HUES48 (cell line): Measurements from ENCODE around the gene MVB12B.

ENCODE experiments used
- H3K27ac ChIP-seq: one replicate; pipeline ENCODE4 v1.7.0; 2013; ENCODE audit warnings: low read depth, low read length, inconsistent platforms
- H3K27me3 ChIP-seq: 2 replicates; pipeline ENCODE4 v1.6.1; 2013; ENCODE audit warnings: mild to moderate bottlenecking, low read length; ENCODE audit not compliant: control insufficient read depth, insufficient read depth
- H3K36me3 ChIP-seq: 2 replicates; pipeline ENCODE4 v1.6.1; 2013; ENCODE audit warnings: low read length; ENCODE audit not compliant: control insufficient read depth, insufficient read depth
- H3K4me1 ChIP-seq: 2 replicates; pipeline ENCODE4 v1.6.1; 2013; ENCODE audit warnings: mild to moderate bottlenecking, low read length; ENCODE audit not compliant: control insufficient read depth, insufficient read depth
- H3K4me3 ChIP-seq: 2 replicates; pipeline ENCODE4 v1.5.1; 2013; ENCODE audit warnings: mild to moderate bottlenecking, low read depth, low read length
- H3K9ac ChIP-seq: 2 replicates; pipeline ENCODE4 v1.6.1; 2013; ENCODE audit warnings: mild to moderate bottlenecking, low read depth, low read length, moderate library complexity
- H3K9me3 ChIP-seq: 2 replicates; pipeline ENCODE4 v1.6.1; 2013; ENCODE audit warnings: low read length; ENCODE audit not compliant: control insufficient read depth, insufficient read depth

MVB12B gene

DNA sequence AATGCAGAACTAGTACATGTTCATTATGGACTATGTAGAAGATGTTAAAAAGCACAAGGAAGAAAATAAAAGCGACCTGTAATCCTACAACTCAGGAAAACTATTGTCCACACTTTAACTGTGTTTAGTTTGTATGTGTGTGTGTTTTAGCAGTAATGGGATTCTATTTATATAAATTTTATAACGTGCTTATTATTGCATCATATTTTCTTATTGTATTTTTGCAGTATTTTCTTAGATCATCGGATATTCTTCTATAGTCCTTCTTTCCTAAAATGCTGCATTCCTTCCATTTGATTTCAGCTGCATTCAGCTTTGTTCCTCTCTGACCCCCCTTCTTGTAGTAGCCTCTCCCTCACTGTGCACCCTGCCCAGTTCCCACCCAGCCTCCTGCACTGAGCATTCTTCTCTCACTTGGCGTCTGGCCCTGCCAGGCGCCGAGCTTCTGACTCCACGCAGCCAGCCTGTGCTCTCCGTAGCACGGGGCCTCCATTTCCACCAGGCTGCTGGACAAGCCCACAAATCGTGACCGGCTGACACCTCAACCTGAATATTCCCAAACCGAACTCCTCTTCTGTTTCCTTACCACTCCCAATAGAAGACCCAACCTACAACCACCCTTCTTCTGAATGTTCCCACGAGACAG lies 39.9 kb downstream of the MVB12B start:
- H3K36me3 ChIP-seq: no peaks in the 10 kb centered on the region

DNA sequence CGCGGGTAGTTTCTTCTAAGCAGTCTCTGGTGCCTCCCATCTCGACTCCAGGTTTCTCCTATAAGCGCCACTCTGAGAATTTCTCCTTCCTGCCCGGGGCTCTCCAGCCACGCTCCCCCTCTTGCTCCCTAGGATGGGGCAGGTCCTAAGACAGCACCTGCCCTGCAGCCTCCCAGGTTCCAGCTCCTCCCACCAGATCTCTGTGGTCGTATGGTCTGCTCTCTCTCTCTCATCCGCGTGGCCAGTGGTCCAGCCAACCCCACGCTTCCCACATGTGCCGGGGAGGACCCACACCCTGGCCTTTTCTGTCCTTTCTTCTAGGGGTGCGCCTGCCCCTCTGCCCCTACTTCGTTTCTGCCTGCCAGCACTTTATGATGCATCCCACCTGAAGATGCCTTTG lies 40.5 kb downstream of the MVB12B start:
- H3K36me3 ChIP-seq: no peaks in the 10 kb centered on the region
- H3K9me3 ChIP-seq: no peaks in the 10 kb centered on the region
- no peak overlapping the region for H3K4me3 ChIP-seq
- H3K9ac ChIP-seq: no peak overlapping the region
- no peaks in the 10 kb centered on the region for H3K27me3 ChIP-seq
- H3K4me1 ChIP-seq: 0 out of 2 replicates have a peak, but pooled peaks cover 8% of the 10 kb centered on the region
- H3K27ac ChIP-seq: no peak overlapping the region

More for the DNA sequence above, 39.9 kb downstream of the MVB12B start:
- Histone ChIP-seq H3K27me3 (no peaks in the 10 kb centered on the region), H3K27ac (no peak overlapping the region), H3K9ac (no peak overlapping the region), H3K9me3 (peaks cover 4% of the 10 kb centered on the region), H3K4me1 (0 out of 2 replicates have a peak, but pooled peaks cover 8% of the 10 kb centered on the region), H3K4me3 (no peak overlapping the region)

DNA sequence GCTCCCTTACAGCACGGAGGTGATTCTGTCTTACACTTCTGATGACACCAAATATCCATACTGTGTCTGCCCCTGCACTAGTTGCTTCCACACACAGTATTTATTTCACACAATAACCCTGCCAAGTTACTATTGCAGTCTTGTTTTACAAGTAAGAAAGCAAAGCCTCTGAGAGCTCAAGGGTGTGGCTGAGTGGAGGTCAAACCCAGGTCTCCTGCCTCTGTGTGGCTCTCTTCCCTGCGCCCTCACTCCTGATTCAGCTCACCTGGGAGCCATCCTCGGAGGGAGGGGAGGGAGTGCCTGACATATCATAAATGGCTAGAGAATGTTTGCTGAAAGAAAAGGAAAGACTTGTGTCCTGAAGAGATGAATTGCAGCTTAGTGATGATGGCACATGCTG lies 41.0 kb downstream of the MVB12B start:
- Histone ChIP-seq H3K27ac (no peak overlapping the region), H3K4me1 (peaks cover 9% of the 10 kb centered on the region; the same call in 1 of the 2 replicates), H3K27me3 (no peaks in the 10 kb centered on the region), H3K4me3 (no peak overlapping the region), H3K9me3 (no peaks in the 10 kb centered on the region), H3K9ac (no peak overlapping the region), H3K36me3 (no peaks in the 10 kb centered on the region)

DNA sequence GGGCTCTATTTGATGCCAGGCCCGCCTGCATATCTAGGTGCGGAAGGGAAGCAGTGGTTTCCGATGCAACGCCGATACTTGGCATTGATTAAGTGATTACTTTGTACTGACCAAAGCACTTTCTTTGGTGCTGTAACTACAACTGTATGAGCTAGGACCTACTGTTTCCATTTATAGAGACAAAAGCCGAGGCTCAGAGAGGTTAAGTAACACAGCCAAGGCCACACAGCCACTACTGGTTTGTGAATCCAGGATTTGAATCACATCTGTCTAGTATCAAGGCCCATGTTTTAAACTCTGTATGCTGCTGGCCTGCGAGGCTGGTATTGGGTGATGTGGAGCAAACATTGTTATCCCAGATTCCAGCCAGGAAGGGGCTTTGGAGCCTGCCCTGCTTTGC lies 41.4 kb downstream of the MVB12B start:
- Histone ChIP-seq H3K9me3 (no peaks in the 10 kb centered on the region), H3K27ac (no peak overlapping the region), H3K4me1 (peaks cover 13% of the 10 kb centered on the region), H3K4me3 (no peak overlapping the region), H3K27me3 (no peaks in the 10 kb centered on the region), H3K36me3 (no peaks in the 10 kb centered on the region), H3K9ac (no peak overlapping the region)

DNA sequence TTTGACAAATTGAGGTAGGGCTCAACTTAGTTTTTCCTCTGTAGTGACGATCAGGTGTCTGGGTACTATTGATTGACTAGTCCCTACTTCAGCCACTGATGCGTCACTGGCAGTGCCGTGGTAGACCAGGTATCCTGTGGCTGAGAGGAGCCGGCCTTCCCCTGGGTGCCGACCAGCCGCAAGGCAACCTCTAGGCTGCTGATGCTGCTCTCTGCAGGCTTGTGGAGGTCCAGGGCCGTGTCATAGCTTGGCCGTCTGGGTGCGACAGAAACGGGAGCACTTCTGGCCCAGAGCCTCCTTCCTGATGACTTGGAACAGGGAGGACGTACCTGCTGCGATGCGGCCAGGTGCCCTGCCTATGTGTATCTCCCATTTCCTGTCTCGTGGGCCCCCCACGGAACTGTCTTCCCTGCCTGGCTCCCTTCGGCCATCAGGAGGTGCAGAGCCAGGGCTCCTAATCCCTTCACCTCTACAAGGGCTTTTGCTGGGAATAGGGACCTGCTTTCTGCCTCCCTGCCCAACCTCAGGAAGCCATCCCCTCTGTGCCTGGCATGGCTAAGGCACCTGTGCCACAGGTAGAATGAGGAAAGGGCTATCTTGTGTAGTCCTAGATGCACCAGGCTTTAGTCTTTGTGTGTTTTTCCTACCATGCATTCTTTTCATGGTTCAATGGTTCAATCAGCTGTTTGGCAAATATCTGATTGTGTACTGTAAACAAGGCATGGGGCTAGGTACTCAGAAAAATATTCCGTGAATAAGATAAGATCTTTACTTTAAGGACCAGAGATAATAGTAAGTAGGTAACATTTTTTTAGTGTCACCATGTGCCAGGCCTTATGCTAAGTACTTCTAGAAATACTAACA lies 44.6 kb downstream of the MVB12B start:
- no peak overlapping the region for H3K9ac ChIP-seq
- no peaks in the 10 kb centered on the region for H3K27me3 ChIP-seq
- no peaks in the 10 kb centered on the region for H3K9me3 ChIP-seq
- no peak overlapping the region for H3K4me3 ChIP-seq
- no peak overlapping the region for H3K27ac ChIP-seq
- no peaks in the 10 kb centered on the region for H3K36me3 ChIP-seq
- H3K4me1 ChIP-seq: peaks cover 32% of the 10 kb centered on the region

DNA sequence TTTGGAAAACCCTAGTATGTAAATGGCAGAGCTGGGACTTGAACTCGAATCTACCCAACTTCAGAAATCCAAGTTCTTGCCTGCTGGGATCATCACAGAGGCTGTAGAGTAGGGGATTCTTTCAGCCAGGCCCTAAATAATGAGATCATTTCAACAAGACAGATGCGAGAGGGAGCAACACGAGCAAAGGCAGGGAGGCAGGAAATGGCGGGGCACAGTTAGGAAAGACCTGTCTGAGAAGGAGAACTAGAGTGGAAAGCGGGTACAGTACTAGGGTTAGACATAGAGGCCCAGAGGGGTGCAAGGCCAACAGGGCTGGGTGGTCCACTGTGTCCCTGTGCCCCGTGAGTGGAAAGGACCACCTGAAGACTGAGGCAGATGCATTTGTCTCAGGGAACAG lies 46.1 kb downstream of the MVB12B start:
- H3K9me3 ChIP-seq: no peaks in the 10 kb centered on the region
- peaks cover 44% of the 10 kb centered on the region for H3K4me1 ChIP-seq
- no peaks in the 10 kb centered on the region for H3K36me3 ChIP-seq
- no peak overlapping the region for H3K9ac ChIP-seq
- no peaks in the 10 kb centered on the region for H3K27me3 ChIP-seq
- peak overlapping the region; percentile 36 for H3K27ac ChIP-seq
- no peak overlapping the region for H3K4me3 ChIP-seq

DNA sequence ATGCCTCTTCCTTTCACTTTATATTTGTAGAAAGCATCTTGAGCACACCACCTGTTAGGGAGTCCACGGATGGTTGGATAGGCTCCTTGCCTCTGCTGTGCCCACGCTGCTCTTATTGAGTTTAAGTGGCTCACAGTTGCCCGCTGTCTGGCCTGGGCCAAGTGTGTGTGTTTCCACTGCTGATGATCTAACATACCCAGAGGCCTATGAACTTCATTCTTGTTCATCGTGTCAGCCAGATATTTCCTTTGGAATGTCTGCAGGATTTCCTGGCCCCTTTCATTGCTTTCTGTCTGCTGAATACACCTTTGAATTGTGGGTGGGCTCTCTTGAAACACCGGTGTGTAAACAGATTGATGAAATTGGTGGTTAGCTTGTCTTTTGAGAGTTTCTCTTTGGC lies 46.6 kb downstream of the MVB12B start:
- Histone ChIP-seq H3K4me3 (no peak overlapping the region), H3K9ac (no peak overlapping the region), H3K27ac (peak overlapping the region; percentile 36), H3K36me3 (no peaks in the 10 kb centered on the region), H3K9me3 (no peaks in the 10 kb centered on the region), H3K27me3 (no peaks in the 10 kb centered on the region), H3K4me1 (peaks cover 44% of the 10 kb centered on the region)

DNA sequence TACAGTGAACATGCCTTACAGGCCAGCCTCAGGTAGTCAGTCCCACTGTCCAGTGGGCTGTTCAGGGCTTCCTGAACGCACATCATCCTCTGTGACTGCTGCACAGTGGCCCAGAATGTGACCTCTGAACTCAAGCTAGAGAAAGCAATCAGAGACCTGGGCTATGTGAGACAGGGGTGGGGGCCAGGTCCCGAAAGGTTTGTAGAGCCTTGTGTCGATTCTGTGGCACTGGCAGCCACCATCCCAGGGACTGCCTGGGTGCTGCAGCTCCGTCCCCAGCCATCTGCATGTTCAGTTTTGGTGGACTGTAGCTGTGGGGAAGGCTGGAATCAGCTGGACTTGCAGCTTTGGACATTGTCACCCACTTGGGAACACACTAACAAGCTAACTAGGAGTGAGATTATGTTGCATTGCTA lies 47.7 kb downstream of the MVB12B start:
- Histone ChIP-seq H3K4me3 (no peak overlapping the region), H3K27ac (no peak overlapping the region), H3K9me3 (no peaks in the 10 kb centered on the region), H3K4me1 (peaks cover 44% of the 10 kb centered on the region), H3K27me3 (no peaks in the 10 kb centered on the region), H3K36me3 (no peaks in the 10 kb centered on the region), H3K9ac (no peak overlapping the region)

DNA sequence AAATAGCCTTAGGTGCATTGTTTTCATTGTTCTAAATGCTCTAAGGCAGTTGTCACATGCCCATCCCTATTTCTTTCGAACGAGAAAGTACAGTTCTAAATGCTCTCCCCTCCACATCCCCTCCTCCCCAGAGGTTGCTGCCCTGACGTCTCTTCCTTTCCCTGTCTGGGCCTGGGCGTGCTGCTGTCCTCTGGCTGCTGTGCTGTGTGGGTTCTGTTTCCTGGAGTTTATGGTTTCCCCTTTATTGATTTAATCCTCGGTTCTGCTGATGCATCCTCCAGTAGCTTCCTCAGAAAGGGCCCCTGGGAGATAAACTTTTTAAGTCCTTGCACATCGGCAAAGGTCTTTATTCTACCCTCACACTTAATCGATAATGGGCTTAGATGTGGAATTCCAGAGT lies 48.8 kb downstream of the MVB12B start:
- no peak overlapping the region for H3K9ac ChIP-seq
- no peaks in the 10 kb centered on the region for H3K36me3 ChIP-seq
- H3K4me3 ChIP-seq: no peak overlapping the region
- no peaks in the 10 kb centered on the region for H3K9me3 ChIP-seq
- H3K27ac ChIP-seq: peak overlapping the region; percentile 2
- H3K27me3 ChIP-seq: no peaks in the 10 kb centered on the region
- peaks cover 50% of the 10 kb centered on the region for H3K4me1 ChIP-seq

DNA sequence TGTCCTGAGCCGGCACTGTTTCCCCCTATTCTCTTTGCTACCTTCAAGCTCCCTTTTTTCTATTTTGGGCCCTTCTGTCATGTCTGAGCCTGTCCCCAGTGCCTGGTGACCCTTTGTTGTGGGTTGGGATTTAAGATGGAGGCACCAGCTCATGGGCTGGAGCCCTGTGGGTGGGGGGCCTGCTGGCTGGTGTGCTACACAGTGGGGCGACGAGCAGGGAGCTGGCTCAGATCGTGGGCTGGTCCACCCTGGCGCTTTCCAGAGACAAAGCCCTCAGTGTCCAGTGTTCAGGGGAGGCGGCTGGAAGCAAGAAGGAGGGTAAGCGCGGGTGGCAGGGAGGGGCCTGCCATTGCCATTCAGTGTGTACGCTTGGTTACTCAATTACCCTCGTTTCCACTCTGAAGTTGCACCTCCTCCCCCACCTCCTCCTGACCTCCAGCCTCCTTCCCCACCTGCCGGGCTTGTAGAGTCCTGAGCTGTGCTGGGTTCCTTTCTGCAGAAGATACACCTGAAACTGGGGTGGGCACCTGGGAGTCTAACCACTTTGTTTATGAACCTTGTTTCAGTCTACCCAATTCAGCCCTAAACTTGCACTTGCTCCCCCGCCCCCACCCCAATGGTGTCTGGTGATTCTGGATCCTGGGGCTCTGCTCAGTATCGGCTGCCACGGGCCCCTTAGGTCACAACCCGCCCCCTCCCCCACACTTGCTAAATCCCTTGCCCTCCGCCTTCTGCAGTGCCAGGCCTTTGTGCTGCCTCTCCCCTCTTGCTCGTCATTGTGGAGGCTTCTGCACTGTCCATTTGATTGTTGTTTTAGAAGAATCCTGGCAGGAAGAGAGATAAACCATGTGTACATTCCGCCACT lies 49.9 kb downstream of the MVB12B start:
- Histone ChIP-seq H3K36me3 (no peaks in the 10 kb centered on the region), H3K9ac (no peak overlapping the region), H3K9me3 (no peaks in the 10 kb centered on the region), H3K27ac (peak overlapping the region; percentile 29), H3K4me1 (peaks cover 47% of the 10 kb centered on the region), H3K4me3 (no peak overlapping the region), H3K27me3 (no peaks in the 10 kb centered on the region)
